ENCODE results near the gene PPM1H. TPM values are rescaled to one million over a fixed set of nuclear protein-coding genes. Genes with fewer than 3 reads are reported as not detected.

PPM1H gene
- total RNA-seq, 4 donors from 2014 or later = 1.1 to 2.4 (median 1.7) TPM

DNA sequence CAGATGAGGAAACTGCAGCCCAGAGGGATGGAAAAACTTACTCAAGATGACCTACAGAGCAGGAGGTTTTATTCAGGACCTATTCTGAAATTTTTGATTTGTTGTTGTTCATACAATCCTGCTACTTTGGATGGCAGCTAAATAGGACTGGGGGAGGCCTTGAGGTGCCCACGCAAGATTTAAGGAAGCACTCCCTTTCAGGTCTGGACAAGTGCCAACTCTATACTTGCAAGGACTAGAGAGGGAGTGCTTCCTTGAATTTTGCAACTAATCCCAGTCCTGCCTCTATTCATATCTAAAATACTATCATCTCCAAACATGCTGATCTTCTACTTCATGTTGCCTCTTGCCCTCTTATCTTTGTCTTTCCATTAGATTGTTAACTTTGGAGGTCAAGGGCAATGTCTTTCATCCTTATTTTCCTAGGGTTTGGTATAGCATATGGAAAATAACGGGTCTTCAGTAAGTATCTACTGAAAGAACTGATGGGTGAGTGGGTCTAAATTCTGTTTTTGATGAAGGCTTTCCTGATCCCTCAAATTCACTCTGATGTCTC, 28.6 kb upstream of the PPM1H start:
- no peak overlapping the region for H3K4me3 ChIP-seq (ENCODE audit: low read depth, poor library complexity, severe bottlenecking)
- no peak for DNase-seq (ENCODE audit: low spot score in 2 of 2)
- TF ChIP-seq POLR2A (IDR thresholded peaks at IDR 0.05) = no peak
- TF ChIP-seq, protein P1, sequence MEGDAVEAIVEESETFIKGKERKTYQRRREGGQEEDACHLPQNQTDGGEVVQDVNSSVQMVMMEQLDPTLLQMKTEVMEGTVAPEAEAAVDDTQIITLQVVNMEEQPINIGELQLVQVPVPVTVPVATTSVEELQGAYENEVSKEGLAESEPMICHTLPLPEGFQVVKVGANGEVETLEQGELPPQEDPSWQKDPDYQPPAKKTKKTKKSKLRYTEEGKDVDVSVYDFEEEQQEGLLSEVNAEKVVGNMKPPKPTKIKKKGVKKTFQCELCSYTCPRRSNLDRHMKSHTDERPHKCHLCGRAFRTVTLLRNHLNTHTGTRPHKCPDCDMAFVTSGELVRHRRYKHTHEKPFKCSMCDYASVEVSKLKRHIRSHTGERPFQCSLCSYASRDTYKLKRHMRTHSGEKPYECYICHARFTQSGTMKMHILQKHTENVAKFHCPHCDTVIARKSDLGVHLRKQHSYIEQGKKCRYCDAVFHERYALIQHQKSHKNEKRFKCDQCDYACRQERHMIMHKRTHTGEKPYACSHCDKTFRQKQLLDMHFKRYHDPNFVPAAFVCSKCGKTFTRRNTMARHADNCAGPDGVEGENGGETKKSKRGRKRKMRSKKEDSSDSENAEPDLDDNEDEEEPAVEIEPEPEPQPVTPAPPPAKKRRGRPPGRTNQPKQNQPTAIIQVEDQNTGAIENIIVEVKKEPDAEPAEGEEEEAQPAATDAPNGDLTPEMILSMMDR (IDR thresholded peaks at IDR 0.05) = no peak
- WGBS, 2 donors = 50 to 51% methylated on average over 2 of the region's 2 CpGs
- intact Hi-C loops (cut with DNase I; ENCODE audit: low total_unique reads) = no loop called here

DNA sequence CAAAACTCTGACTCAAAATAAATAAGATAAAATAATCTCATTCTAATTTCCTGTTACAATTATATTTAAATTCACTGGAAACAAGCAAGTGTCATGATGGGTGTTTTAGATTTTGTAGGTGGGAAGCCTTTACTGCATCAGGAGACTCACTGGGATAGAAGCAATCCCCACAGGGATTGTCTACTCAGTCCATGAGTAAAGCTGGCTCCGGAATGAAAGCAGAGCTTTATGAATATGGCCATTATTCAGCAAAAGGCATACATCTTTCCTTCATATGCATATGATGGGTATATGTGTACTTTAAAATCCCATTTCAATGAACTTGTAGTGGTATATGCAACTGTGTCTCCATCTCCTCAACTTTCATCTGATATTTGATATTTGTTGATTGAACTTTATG, 25.4 kb upstream of the PPM1H start:
- no peak for TF ChIP-seq POLR2A (IDR thresholded peaks at IDR 0.05)
- TF ChIP-seq, protein P1 (IDR thresholded peaks at IDR 0.05) = no peak
- WGBS, 2 donors = 82 to 88% methylated on average over 1 of the region's 1 CpG
- no peak overlapping the region for H3K4me3 ChIP-seq (ENCODE audit: low read depth, poor library complexity, severe bottlenecking)
- intact Hi-C loops (cut with DNase I; ENCODE audit: low total_unique reads) = no loop called here
- no peak for DNase-seq (ENCODE audit: low spot score in 2 of 2)

DNA sequence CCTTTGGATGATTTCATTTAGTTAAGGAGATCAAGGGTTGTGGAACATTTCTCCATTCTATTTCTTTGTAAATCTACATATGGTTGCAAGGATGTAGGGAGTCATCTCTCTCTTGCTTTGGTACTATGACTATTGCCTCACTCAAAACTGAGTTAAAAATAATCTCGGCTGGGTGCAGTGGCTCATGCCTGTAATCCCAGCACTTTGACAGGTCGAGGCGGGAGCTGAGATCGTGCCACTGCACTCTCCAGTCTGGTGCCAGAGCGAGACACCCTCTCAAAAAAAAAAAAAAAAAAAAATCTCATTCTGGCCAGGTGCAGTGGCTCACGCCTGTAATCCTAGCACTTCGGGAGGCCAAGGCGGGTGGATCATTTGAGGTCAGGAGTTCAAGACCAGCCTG, 24.8 kb upstream of the PPM1H start:
- no peak for DNase-seq (ENCODE audit: low spot score in 2 of 2)
- WGBS, 2 donors = 69 to 77% methylated on average over 8 of the region's 8 CpGs
- no peak for TF ChIP-seq POLR2A (IDR thresholded peaks at IDR 0.05)
- TF ChIP-seq, protein P1 (IDR thresholded peaks at IDR 0.05) = no peak
- intact Hi-C loops (cut with DNase I; ENCODE audit: low total_unique reads) = no loop called here
- no peak overlapping the region for H3K4me3 ChIP-seq (ENCODE audit: low read depth, poor library complexity, severe bottlenecking)

DNA sequence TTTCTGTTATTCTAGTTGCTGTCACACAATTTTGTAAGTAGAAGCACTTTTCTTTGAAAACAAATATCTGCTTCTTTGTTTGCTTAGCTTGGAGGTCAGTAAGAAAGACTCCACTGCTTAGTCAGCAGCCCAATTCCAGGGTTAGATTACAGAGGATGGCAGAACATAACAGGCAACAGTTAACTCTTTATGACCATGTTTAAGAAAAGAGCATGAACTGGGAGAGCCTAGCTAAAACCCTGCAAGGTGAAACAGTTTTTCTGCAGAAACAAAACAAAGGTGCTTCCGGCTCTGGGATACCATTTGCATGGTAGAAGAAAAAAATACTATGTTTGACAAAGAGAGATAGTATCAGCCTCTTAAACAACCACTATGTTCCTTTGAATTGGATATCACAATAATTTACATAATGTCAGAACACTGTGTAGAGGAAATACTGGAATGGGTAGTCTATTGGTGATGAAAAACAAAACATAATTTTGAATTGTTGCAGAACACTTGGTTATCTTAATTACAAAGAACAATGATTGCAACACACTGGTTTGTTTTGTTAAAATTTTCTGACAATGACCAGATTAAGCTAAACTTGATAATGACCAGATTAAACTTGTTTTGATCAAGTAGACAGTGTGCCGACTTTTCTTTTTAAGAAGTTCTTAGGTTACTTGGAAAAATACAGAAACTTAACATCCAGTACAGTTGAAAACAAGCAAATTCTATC, 22.4 kb upstream of the PPM1H start:
- no peak overlapping the region for H3K4me3 ChIP-seq (ENCODE audit: low read depth, poor library complexity, severe bottlenecking)
- no peak for DNase-seq (ENCODE audit: low spot score in 2 of 2)
- TF ChIP-seq, protein P1 (IDR thresholded peaks at IDR 0.05) = no peak
- no peak for TF ChIP-seq POLR2A (IDR thresholded peaks at IDR 0.05)
- 74 to 82% methylated on average over 2 of the region's 2 CpGs for WGBS, 2 donors
- intact Hi-C loops (cut with DNase I; ENCODE audit: low total_unique reads) = no loop called here

DNA sequence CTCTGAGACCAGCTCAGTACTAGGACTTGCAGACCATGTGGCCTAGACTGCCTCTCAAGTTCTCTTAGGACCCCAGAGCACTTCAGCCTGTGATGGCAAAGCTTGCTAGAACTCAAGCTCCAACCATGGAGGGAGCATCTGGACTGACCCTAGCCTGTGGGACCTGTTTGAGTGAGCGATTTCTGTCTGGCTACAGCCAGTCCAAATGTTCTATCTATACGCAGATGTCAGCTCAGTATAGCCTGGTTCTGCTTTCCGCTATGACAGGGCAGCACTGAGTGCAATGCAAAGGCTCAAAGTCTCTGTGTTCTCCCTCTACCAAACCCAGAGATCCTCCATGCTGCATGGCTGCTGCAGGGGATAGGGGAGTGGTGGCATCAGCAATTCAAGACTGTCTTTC, 20.7 kb upstream of the PPM1H start:
- DNase-seq (ENCODE audit: low spot score in 2 of 2) = no peak
- H3K4me3 ChIP-seq (ENCODE audit: low read depth, poor library complexity, severe bottlenecking) = no peak overlapping the region
- intact Hi-C loops (cut with DNase I; ENCODE audit: low total_unique reads) = no loop called here
- 86 to 91% methylated on average over 3 of the region's 3 CpGs for WGBS, 2 donors
- no peak for TF ChIP-seq POLR2A (IDR thresholded peaks at IDR 0.05)
- TF ChIP-seq, protein P1 (IDR thresholded peaks at IDR 0.05) = no peak

Data from lower leg skin (tissue), 4 donors.